Posterior vena cava (tissue), 2 donors: ENCODE data around the gene EPB41. TPM values are rescaled to one million over a fixed set of nuclear protein-coding genes. Genes with fewer than 3 reads are reported as not detected.
"Not testable (repeated sequence)": the region's sequence is repeated elsewhere in the genome, so short reads cannot be mapped to it uniquely, and the experiment has no call there.

Source experiments
- DNase-seq: peaks from one replicate; pipeline ENCODE4 v3.0.0-alpha.2; 2020; ENCODE audit warnings: low spot score
- intact Hi-C, 2 donors: fragments of 100-400 bp; cut with DNase I; formaldehyde crosslinking; loops; one replicate each; pipeline versions ENCODE4 v1.14.1 to v1.14.2; 2022 to 2023
- total RNA-seq, 2 donors: library from RNA; stranded (reverse); fragmentation: NEBNext Ultra II Directional; extraction: Animal tissue kit (Norgen Biotek cat#: 25700); gene quantifications; one replicate each; pipeline ENCODE4 v1.2.1, GENCODE V29; 2021
- donor health status: DM: yes; HTN: yes; CAD: no.
- donor health status: DM: yes; HTN: yes; CAD: no.

Gene EPB41
- total RNA-seq, 2 donors from 2014 or later = 16.6 to 21.7 TPM

- intact Hi-C loops = no loop called here
- no peak for DNase-seq
These were observed 894 bp downstream of the EPB41 start for GRCh38 chr1:28915031-28915895.

- no peak for DNase-seq
- intact Hi-C loops = no loop called here
These were observed 3.4 kb downstream of the EPB41 start for GRCh38 chr1:28917757-28918118.

DNA sequence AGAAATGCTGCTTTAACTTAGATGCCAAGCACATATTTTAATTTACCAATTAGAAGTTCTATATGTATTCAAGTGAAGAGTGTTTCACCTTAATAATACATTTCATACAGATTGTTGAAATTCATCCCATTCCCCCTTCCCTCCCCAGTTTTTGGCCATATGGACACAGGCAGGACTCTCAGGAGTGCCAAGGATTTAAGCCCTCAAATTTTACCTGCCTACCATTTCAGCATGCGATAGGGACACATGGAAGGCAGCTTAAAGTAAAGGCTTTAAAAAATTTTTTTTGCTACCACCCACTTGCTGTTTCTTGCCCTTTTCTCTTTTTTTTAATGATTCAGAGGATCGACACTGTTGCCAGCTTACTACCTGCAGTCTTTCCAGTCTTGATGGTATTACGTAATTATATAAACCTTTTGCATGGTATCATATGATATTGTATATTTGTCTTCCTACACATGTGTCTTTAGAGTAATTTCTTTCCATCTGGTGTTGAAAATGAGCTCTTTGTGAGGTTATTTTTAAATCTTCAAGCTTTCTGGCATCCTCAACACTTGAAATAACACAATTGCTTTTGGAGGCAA is 7.0 kb downstream of the EPB41 start:
- DNase-seq = no peak
- intact Hi-C loops = no loop called here

DNA sequence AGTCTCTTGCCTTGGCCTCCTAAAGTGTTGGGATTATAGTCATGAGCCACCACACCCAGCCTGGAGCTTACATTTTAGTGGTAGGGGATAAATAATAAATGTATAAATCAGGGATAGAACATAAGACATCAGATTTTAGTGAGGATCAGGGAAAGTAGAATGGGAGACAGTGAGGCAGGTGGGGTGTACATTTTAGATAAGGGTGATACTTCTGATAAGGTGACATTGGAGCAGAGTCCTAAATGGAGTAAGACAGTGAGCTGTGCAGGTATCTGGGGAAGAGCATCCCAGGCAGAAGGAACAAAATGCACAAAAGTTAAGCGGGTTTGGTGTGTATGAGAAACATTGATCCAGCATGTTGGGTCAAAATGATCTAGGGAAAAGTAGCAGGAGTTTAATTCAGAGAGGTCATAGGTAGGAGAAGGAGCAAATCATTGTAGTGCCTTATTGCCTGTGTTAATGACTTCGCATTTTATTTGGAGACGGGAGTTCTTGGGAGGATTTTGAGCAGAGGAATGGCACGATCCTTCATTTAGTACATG is 11.1 kb downstream of the EPB41 start:
- intact Hi-C loops = no loop called here
- DNase-seq = no peak

- intact Hi-C loops = no loop called here
- DNase-seq = no peak
These were observed 12.4 kb downstream of the EPB41 start for GRCh38 chr1:28926629-28927265.

GRCh38 chr1:28927266-28927647 is 12.9 kb downstream of the EPB41 start:
- intact Hi-C loops = no loop called here
- no peak for DNase-seq

- no peak for DNase-seq
- intact Hi-C loops = no loop called here
These were observed 13.4 kb downstream of the EPB41 start for GRCh38 chr1:28927648-28928313.

DNA sequence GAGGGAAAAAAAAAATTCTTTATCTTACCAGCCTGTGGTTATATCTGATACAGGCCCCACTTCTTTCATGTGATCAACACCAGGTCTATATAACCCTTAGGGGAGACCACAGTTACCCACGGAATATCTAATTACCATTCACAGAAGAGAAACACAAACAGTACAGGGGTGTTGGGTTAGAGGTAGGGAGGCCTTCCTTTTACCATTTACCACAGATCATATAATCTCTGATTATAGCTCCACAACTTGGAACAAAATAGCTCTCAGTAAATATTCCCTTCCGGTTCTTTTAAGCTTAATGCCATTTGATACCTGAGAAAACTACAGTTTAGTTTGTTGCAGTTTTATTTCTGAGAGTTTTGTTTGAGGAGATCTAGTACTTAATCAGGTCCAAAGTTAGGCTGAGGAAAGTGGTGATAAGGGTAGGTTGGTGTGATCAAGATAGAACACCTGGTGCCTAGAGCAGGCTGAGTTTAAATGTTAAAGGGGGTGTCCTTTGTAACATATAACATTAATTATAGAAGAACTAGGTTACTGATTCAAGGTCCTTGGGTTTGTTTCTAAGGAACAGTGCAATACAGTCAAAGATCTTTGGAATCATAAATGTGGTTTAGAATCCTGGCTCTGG is 14.1 kb downstream of the EPB41 start:
- no peak for DNase-seq
- intact Hi-C loops = no loop called here

- intact Hi-C loops = no loop called here
- DNase-seq = no peak
These were observed 18.9 kb downstream of the EPB41 start for GRCh38 chr1:28933277-28933676.

DNA sequence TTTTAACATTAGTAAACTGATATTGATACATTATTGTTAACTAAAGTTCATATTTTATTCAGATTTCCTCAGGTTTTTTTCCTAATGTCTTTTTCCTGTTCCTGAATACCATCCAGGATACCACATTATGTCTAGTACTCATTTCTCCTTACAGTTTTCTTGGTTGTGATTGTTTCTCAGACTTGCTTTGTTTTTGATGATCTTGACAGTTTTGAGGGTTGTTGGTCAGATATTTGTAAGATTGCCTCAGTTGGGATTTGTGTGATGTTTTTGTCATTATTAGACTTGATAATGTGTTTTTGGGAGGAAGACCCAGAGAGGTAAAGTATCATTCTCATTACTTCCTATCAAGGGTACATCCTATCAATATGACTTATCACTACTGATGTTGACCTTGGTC is 19.5 kb downstream of the EPB41 start:
- no peak for DNase-seq
- intact Hi-C loops = no loop called here

GRCh38 chr1:28934676-28935075 is 20.3 kb downstream of the EPB41 start:
- intact Hi-C loops = no loop called here
- no peak for DNase-seq

GRCh38 chr1:28935293-28935692 is 20.9 kb downstream of the EPB41 start:
- DNase-seq = no peak
- intact Hi-C loops = no loop called here

- no peak for DNase-seq
- intact Hi-C loops = no loop called here
These were observed 21.7 kb downstream of the EPB41 start for GRCh38 chr1:28936094-28936493.

- DNase-seq = no peak
- intact Hi-C loops = no loop called here
These were observed 22.2 kb downstream of the EPB41 start for GRCh38 chr1:28936528-28936927.

- intact Hi-C loops = not testable (repeated sequence)
These were observed 29.2 kb downstream of the EPB41 start for GRCh38 chr1:28943581-28943980.

GRCh38 chr1:28950006-28950405 is 35.6 kb downstream of the EPB41 start:
- intact Hi-C loops = no loop called here
- DNase-seq = no peak

More at GRCh38 chr1:28943581-28943980, 29.2 kb downstream of the EPB41 start:
- DNase-seq = not testable (repeated sequence)

GRCh38 chr1:28950449-28950848 is 36.1 kb downstream of the EPB41 start:
- intact Hi-C loops = no loop called here
- DNase-seq = no peak

- intact Hi-C loops = no loop called here
- DNase-seq = no peak
These were observed 39.9 kb downstream of the EPB41 start for GRCh38 chr1:28954126-28954726.

- intact Hi-C loops = no loop called here
- no peak for DNase-seq
These were observed 41.7 kb downstream of the EPB41 start for GRCh38 chr1:28956038-28956464.
